GM19372 (cell line): ENCODE measurements around the gene GLUL.
"Not testable (repeated sequence)": the region's sequence is repeated elsewhere in the genome, so short reads cannot be mapped to it uniquely, and the experiment has no call there.

Source experiments
- ATAC-seq: cut with Tn5 transposase; IDR thresholded peaks from one replicate; pipeline ENCODE4 v1.9.1; 2021; ENCODE audit warnings: mild to moderate bottlenecking, low read depth, moderate library complexity; ENCODE audit not compliant: unreplicated experiment

The GLUL gene

GRCh38 chr1:182370532-182370931, 21.1 kb downstream of the GLUL start:
- no peak for ATAC-seq

GRCh38 chr1:182368903-182369302, 22.7 kb downstream of the GLUL start:
- ATAC-seq, result no peak

- no peak for ATAC-seq
Measured at GRCh38 chr1:182368358-182368757, 23.2 kb downstream of the GLUL start.

GRCh38 chr1:182367926-182368325, 23.7 kb downstream of the GLUL start:
- no peak for ATAC-seq

- no peak for ATAC-seq
Measured at GRCh38 chr1:182366596-182366995, 25.0 kb downstream of the GLUL start.

- no peak for ATAC-seq
Measured at GRCh38 chr1:182359645-182360044, 31.9 kb downstream of the GLUL start.

GRCh38 chr1:182357913-182358312, 33.7 kb downstream of the GLUL start:
- no peak for ATAC-seq

- no peak for ATAC-seq
Measured at GRCh38 chr1:182357171-182357570, 34.4 kb downstream of the GLUL start.

- ATAC-seq, result no peak
Measured at GRCh38 chr1:182355723-182356098, 35.9 kb downstream of the GLUL start.

- ATAC-seq, result no peak
Measured at GRCh38 chr1:182351790-182352364, 39.7 kb downstream of the GLUL start.

GRCh38 chr1:182350839-182351238, 40.8 kb downstream of the GLUL start:
- no peak for ATAC-seq

- ATAC-seq, result no peak
Measured at GRCh38 chr1:182348961-182349747, 42.4 kb downstream of the GLUL start.

GRCh38 chr1:182347019-182347418, 44.6 kb downstream of the GLUL start:
- ATAC-seq, result no peak

GRCh38 chr1:182340233-182341058, 51.1 kb downstream of the GLUL start:
- ATAC-seq, result no peak

GRCh38 chr1:182339684-182340083, 51.9 kb downstream of the GLUL start:
- ATAC-seq, result no peak

GRCh38 chr1:182338806-182339370, 52.7 kb downstream of the GLUL start:
- ATAC-seq, result no peak

GRCh38 chr1:182337736-182338571, 53.6 kb downstream of the GLUL start:
- no peak for ATAC-seq

GRCh38 chr1:182335771-182336566, 55.6 kb downstream of the GLUL start:
- no peak for ATAC-seq

GRCh38 chr1:182333071-182333571, 58.5 kb downstream of the GLUL start:
- not testable (repeated sequence) for ATAC-seq
